ENCODE results near the gene ARL11. TPM values are rescaled to one million over a fixed set of nuclear protein-coding genes. Genes with fewer than 3 reads are reported as not detected.
A peak's percentile ranks its signal among the peaks of the same experiment; 100 is the strongest.
"Not testable (repeated sequence)": the region's sequence is repeated elsewhere in the genome, so short reads cannot be mapped to it uniquely, and the experiment has no call there.

The ARL11 gene
- total RNA-seq, 1 experiment from 2014 or later = not detected

- H3K4me3 ChIP-seq = peak overlapping the region; percentile 32
- H3K36me3 ChIP-seq = no peaks in the 10 kb centered on the region
- no peaks in the 10 kb centered on the region for H3K27me3 ChIP-seq
- no peaks in the 10 kb centered on the region for H3K9me3 ChIP-seq
- DNase-seq = peak; percentile 82
These were observed 21.3 kb upstream of the ARL11 start for GRCh38 chr13:49606747-49607648.

- H3K4me3 ChIP-seq = no peak overlapping the region
- H3K27me3 ChIP-seq = no peaks in the 10 kb centered on the region
- H3K36me3 ChIP-seq = no peaks in the 10 kb centered on the region
- H3K9me3 ChIP-seq = no peaks in the 10 kb centered on the region
- DNase-seq = no peak
These were observed 20.5 kb upstream of the ARL11 start for GRCh38 chr13:49607761-49608160.

GRCh38 chr13:49608651-49609331, 19.5 kb upstream of the ARL11 start:
- H3K4me3 ChIP-seq = no peak overlapping the region
- no peaks in the 10 kb centered on the region for H3K9me3 ChIP-seq
- H3K27me3 ChIP-seq = no peaks in the 10 kb centered on the region
- no peaks in the 10 kb centered on the region for H3K36me3 ChIP-seq
- no peak for DNase-seq

GRCh38 chr13:49610176-49610575, 18.1 kb upstream of the ARL11 start:
- Histone ChIP-seq H3K4me3 (no peak overlapping the region), H3K27me3 (no peaks in the 10 kb centered on the region), H3K36me3 (no peaks in the 10 kb centered on the region), H3K9me3 (no peaks in the 10 kb centered on the region)
- no peak for DNase-seq

GRCh38 chr13:49612042-49612441, 16.3 kb upstream of the ARL11 start:
- not testable (repeated sequence) for DNase-seq, H3K27me3 ChIP-seq, H3K9me3 ChIP-seq, H3K4me3 ChIP-seq, H3K36me3 ChIP-seq

GRCh38 chr13:49615836-49616675, 12.3 kb upstream of the ARL11 start:
- no peaks in the 10 kb centered on the region for H3K27me3 ChIP-seq
- no peak overlapping the region for H3K4me3 ChIP-seq
- DNase-seq = no peak
- no peaks in the 10 kb centered on the region for H3K36me3 ChIP-seq
- no peaks in the 10 kb centered on the region for H3K9me3 ChIP-seq

GRCh38 chr13:49616676-49617065, 11.6 kb upstream of the ARL11 start:
- H3K4me3 ChIP-seq = no peak overlapping the region
- no peaks in the 10 kb centered on the region for H3K27me3 ChIP-seq
- no peaks in the 10 kb centered on the region for H3K36me3 ChIP-seq
- no peak for DNase-seq
- no peaks in the 10 kb centered on the region for H3K9me3 ChIP-seq

GRCh38 chr13:49620170-49620621, 8.1 kb upstream of the ARL11 start:
- H3K27me3 ChIP-seq = no peaks in the 10 kb centered on the region
- H3K9me3 ChIP-seq = no peaks in the 10 kb centered on the region
- DNase-seq = peak; percentile 68
- H3K4me3 ChIP-seq = peak overlapping the region; percentile 42
- H3K36me3 ChIP-seq = no peaks in the 10 kb centered on the region

- H3K4me3 ChIP-seq = no peak overlapping the region
- no peaks in the 10 kb centered on the region for H3K27me3 ChIP-seq
- no peaks in the 10 kb centered on the region for H3K36me3 ChIP-seq
- H3K9me3 ChIP-seq = no peaks in the 10 kb centered on the region
- DNase-seq = no peak
These were observed 5.9 kb upstream of the ARL11 start for GRCh38 chr13:49622174-49622946.

GRCh38 chr13:49624229-49624628, 4.1 kb upstream of the ARL11 start:
- H3K27me3 ChIP-seq = no peaks in the 10 kb centered on the region
- H3K4me3 ChIP-seq = no peak overlapping the region
- no peaks in the 10 kb centered on the region for H3K36me3 ChIP-seq
- H3K9me3 ChIP-seq = no peaks in the 10 kb centered on the region
- no peak for DNase-seq

- DNase-seq = peak; percentile 51
These were observed 2.8 kb upstream of the ARL11 start for GRCh38 chr13:49625392-49626079.

GRCh38 chr13:49629196-49629938, 1.1 kb downstream of the ARL11 start:
- no peak for DNase-seq
- Histone ChIP-seq H3K9me3 (no peaks in the 10 kb centered on the region), H3K27me3 (no peaks in the 10 kb centered on the region), H3K36me3 (no peaks in the 10 kb centered on the region), H3K4me3 (no peak overlapping the region)

More at GRCh38 chr13:49625392-49626079, 2.8 kb upstream of the ARL11 start:
- Histone ChIP-seq H3K9me3 (no peaks in the 10 kb centered on the region), H3K36me3 (no peaks in the 10 kb centered on the region), H3K27me3 (no peaks in the 10 kb centered on the region), H3K4me3 (no peak overlapping the region)

- DNase-seq = no peak
- Histone ChIP-seq H3K27me3 (no peaks in the 10 kb centered on the region), H3K4me3 (no peak overlapping the region), H3K36me3 (no peaks in the 10 kb centered on the region), H3K9me3 (no peaks in the 10 kb centered on the region)
These were observed 1.6 kb downstream of the ARL11 start for GRCh38 chr13:49629947-49630346.

GRCh38 chr13:49630580-49630979, 2.3 kb downstream of the ARL11 start:
- Histone ChIP-seq H3K9me3 (no peaks in the 10 kb centered on the region), H3K27me3 (no peaks in the 10 kb centered on the region), H3K36me3 (no peaks in the 10 kb centered on the region), H3K4me3 (no peak overlapping the region)
- DNase-seq = no peak

GRCh38 chr13:49632156-49632555, 3.8 kb downstream of the ARL11 start:
- H3K27me3 ChIP-seq = no peaks in the 10 kb centered on the region
- no peaks in the 10 kb centered on the region for H3K9me3 ChIP-seq
- no peak for DNase-seq
- no peak overlapping the region for H3K4me3 ChIP-seq
- H3K36me3 ChIP-seq = no peaks in the 10 kb centered on the region

Data from MG63 (cell line).